Measurements from ENCODE around the gene ERC2. TPM values are rescaled to one million over a fixed set of nuclear protein-coding genes. Genes with fewer than 3 reads are reported as not detected.

Gene ERC2
- polyA plus RNA-seq, 3 donors, result not detected

GRCh38 chr3:56173601-56174000 is 294.7 kb downstream of the ERC2 start:
- Histone ChIP-seq H3K27ac (ENCODE audit: low read depth in 1 of 2, low read length in 2 of 2) (no peak overlapping the region), H3K36me3 (replicated peaks in 1 of 2; ENCODE audit: control insufficient read depth in 1 of 2, insufficient read depth in 2 of 2, low read length in 2 of 2) (no peaks in the 10 kb centered on the region), H3K9ac (ENCODE audit: insufficient read depth, low read length, poor library complexity, severe bottlenecking) (no peak overlapping the region), H3K4me3 (replicated peaks in 1 of 3; ENCODE audit: low read depth in 2 of 3, low read length in 3 of 3) (no peak overlapping the region), H3K4me1 (ENCODE audit: control insufficient read depth in 1 of 2, insufficient read depth in 2 of 2, low read length in 2 of 2) (no peaks in the 10 kb centered on the region), H2AFZ (ENCODE audit: insufficient read depth, low read depth, low read length, poor library complexity, severe bottlenecking) (no peak overlapping the region), H4K20me1 (ENCODE audit: insufficient read depth, low read length) (no peaks in the 10 kb centered on the region), H3K4me2 (replicated peaks; ENCODE audit: extremely low read depth, low read length, poor library complexity, severe bottlenecking) (no peak overlapping the region), H3K27me3 (ENCODE audit: control insufficient read depth in 2 of 2, insufficient read depth in 2 of 2, low read length in 2 of 2) (peaks cover 0 to 5% of the 10 kb centered on the region in 2 donors), H3K79me2 (ENCODE audit: insufficient read depth, low read length) (no peaks in the 10 kb centered on the region), H3K9me3 (replicated peaks in 1 of 2; ENCODE audit: control insufficient read depth in 1 of 2, insufficient read depth in 1 of 2, low read length in 2 of 2) (no peaks in the 10 kb centered on the region)
- H3K27me3 Mint-ChIP-seq (ENCODE audit: low read depth in 3 of 3), result peaks cover 7 to 13% (median 8%) of the 10 kb centered on the region in 3 donors
- H3K36me3 Mint-ChIP-seq, result no peaks in the 10 kb centered on the region
- H3K4me1 Mint-ChIP-seq, result no peaks in the 10 kb centered on the region
- TF ChIP-seq, protein P1, sequence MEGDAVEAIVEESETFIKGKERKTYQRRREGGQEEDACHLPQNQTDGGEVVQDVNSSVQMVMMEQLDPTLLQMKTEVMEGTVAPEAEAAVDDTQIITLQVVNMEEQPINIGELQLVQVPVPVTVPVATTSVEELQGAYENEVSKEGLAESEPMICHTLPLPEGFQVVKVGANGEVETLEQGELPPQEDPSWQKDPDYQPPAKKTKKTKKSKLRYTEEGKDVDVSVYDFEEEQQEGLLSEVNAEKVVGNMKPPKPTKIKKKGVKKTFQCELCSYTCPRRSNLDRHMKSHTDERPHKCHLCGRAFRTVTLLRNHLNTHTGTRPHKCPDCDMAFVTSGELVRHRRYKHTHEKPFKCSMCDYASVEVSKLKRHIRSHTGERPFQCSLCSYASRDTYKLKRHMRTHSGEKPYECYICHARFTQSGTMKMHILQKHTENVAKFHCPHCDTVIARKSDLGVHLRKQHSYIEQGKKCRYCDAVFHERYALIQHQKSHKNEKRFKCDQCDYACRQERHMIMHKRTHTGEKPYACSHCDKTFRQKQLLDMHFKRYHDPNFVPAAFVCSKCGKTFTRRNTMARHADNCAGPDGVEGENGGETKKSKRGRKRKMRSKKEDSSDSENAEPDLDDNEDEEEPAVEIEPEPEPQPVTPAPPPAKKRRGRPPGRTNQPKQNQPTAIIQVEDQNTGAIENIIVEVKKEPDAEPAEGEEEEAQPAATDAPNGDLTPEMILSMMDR (IDR thresholded peaks at IDR 0.05), result no peak
- DNase-seq, result no peak
- H3K27ac Mint-ChIP-seq, result no peak overlapping the region
- H3K4me3 Mint-ChIP-seq, result no peak overlapping the region
- 100% methylated on average over 5 of the region's 7 CpGs for WGBS (ENCODE audit: insufficient coverage)
- intact Hi-C loops (cut with micrococcal nuclease), result no loop called here
- peaks cover 0 to 3% (median 0%) of the 10 kb centered on the region in 7 donors for H3K9me3 Mint-ChIP-seq

DNA sequence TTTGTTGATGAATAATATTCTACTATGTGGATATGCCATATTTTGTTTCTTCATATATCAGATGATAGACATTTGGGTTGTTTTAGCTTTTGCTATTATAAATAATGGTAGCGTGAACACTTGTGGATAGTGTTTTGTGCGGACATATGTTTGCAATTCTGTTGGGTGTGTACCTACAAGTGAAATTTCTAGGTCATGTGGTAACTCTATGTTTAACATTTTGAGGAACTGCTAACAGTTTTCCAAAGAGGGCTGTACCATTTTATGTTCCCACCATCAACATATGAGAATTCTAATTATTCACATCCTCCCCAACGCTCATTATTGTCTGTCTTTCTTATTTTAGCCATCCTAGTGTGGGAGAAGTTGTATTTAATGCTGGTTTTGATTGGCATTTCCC is 303.8 kb downstream of the ERC2 start:
- Histone ChIP-seq H3K9me3 (replicated peaks in 1 of 2; ENCODE audit: control insufficient read depth in 1 of 2, insufficient read depth in 1 of 2, low read length in 2 of 2) (no peaks in the 10 kb centered on the region), H3K36me3 (replicated peaks in 1 of 2; ENCODE audit: control insufficient read depth in 1 of 2, insufficient read depth in 2 of 2, low read length in 2 of 2) (no peaks in the 10 kb centered on the region), H2AFZ (ENCODE audit: insufficient read depth, low read depth, low read length, poor library complexity, severe bottlenecking) (no peak overlapping the region), H3K27me3 (ENCODE audit: control insufficient read depth in 2 of 2, insufficient read depth in 2 of 2, low read length in 2 of 2) (no peaks in the 10 kb centered on the region), H4K20me1 (ENCODE audit: insufficient read depth, low read length) (no peaks in the 10 kb centered on the region), H3K27ac (ENCODE audit: low read depth in 1 of 2, low read length in 2 of 2) (no peak overlapping the region), H3K4me1 (ENCODE audit: control insufficient read depth in 1 of 2, insufficient read depth in 2 of 2, low read length in 2 of 2) (no peaks in the 10 kb centered on the region), H3K9ac (ENCODE audit: insufficient read depth, low read length, poor library complexity, severe bottlenecking) (no peak overlapping the region), H3K79me2 (ENCODE audit: insufficient read depth, low read length) (no peaks in the 10 kb centered on the region), H3K4me2 (replicated peaks; ENCODE audit: extremely low read depth, low read length, poor library complexity, severe bottlenecking) (no peak overlapping the region), H3K4me3 (replicated peaks in 1 of 3; ENCODE audit: low read depth in 2 of 3, low read length in 3 of 3) (no peak overlapping the region)
- Mint-ChIP-seq H3K36me3 (peaks cover 0 to 4% of the 10 kb centered on the region in 2 donors), H3K4me3 (no peak overlapping the region), H3K27me3 (ENCODE audit: low read depth in 3 of 3) (peaks cover 0 to 8% (median 6%) of the 10 kb centered on the region in 3 donors), H3K4me1 (no peaks in the 10 kb centered on the region), H3K27ac (no peak overlapping the region), H3K9me3 (peaks cover 2 to 29% (median 20%) of the 10 kb centered on the region in 7 donors)
- DNase-seq, result no peak
- TF ChIP-seq, protein P1 (IDR thresholded peaks at IDR 0.05), result no peak
- WGBS (ENCODE audit: insufficient coverage), result no CpG with 5 or more reads among the region's 3 CpGs
- intact Hi-C loops (cut with micrococcal nuclease), result no loop called here

Measured in CD14-positive monocyte (primary cell).